ENCODE data around the gene ADAMTS12. TPM values are rescaled to one million over a fixed set of nuclear protein-coding genes. Genes with fewer than 3 reads are reported as not detected.

The ADAMTS12 gene
- total and polyA plus RNA-seq, 2 experiments from 2014 or later = 9.1 to 17.1 TPM

DNA sequence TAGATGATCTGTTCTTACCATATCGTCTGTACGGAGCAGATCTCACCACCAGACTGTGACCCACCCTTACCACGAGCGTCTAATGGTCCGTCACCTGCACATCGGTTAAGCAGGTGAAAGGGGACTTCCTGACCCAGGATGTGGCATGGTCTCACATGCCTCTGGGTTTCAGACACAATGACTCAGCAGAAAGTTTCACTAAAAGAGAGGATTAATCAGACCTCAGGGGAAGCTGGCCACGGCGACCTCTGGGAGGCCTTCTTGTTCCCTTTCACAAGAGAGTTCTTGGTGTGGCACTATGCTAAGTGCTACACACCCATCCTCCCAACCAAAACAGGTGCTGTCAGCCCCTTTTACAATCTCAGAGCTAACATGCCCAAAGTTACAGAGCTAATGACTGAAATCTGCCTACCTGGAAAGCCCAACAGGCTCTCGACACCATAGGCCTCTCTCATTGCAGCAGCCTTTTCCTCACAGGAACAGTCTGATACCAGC, 41.6 kb downstream of the ADAMTS12 start (continued):
- TF ChIP-seq, protein P1, sequence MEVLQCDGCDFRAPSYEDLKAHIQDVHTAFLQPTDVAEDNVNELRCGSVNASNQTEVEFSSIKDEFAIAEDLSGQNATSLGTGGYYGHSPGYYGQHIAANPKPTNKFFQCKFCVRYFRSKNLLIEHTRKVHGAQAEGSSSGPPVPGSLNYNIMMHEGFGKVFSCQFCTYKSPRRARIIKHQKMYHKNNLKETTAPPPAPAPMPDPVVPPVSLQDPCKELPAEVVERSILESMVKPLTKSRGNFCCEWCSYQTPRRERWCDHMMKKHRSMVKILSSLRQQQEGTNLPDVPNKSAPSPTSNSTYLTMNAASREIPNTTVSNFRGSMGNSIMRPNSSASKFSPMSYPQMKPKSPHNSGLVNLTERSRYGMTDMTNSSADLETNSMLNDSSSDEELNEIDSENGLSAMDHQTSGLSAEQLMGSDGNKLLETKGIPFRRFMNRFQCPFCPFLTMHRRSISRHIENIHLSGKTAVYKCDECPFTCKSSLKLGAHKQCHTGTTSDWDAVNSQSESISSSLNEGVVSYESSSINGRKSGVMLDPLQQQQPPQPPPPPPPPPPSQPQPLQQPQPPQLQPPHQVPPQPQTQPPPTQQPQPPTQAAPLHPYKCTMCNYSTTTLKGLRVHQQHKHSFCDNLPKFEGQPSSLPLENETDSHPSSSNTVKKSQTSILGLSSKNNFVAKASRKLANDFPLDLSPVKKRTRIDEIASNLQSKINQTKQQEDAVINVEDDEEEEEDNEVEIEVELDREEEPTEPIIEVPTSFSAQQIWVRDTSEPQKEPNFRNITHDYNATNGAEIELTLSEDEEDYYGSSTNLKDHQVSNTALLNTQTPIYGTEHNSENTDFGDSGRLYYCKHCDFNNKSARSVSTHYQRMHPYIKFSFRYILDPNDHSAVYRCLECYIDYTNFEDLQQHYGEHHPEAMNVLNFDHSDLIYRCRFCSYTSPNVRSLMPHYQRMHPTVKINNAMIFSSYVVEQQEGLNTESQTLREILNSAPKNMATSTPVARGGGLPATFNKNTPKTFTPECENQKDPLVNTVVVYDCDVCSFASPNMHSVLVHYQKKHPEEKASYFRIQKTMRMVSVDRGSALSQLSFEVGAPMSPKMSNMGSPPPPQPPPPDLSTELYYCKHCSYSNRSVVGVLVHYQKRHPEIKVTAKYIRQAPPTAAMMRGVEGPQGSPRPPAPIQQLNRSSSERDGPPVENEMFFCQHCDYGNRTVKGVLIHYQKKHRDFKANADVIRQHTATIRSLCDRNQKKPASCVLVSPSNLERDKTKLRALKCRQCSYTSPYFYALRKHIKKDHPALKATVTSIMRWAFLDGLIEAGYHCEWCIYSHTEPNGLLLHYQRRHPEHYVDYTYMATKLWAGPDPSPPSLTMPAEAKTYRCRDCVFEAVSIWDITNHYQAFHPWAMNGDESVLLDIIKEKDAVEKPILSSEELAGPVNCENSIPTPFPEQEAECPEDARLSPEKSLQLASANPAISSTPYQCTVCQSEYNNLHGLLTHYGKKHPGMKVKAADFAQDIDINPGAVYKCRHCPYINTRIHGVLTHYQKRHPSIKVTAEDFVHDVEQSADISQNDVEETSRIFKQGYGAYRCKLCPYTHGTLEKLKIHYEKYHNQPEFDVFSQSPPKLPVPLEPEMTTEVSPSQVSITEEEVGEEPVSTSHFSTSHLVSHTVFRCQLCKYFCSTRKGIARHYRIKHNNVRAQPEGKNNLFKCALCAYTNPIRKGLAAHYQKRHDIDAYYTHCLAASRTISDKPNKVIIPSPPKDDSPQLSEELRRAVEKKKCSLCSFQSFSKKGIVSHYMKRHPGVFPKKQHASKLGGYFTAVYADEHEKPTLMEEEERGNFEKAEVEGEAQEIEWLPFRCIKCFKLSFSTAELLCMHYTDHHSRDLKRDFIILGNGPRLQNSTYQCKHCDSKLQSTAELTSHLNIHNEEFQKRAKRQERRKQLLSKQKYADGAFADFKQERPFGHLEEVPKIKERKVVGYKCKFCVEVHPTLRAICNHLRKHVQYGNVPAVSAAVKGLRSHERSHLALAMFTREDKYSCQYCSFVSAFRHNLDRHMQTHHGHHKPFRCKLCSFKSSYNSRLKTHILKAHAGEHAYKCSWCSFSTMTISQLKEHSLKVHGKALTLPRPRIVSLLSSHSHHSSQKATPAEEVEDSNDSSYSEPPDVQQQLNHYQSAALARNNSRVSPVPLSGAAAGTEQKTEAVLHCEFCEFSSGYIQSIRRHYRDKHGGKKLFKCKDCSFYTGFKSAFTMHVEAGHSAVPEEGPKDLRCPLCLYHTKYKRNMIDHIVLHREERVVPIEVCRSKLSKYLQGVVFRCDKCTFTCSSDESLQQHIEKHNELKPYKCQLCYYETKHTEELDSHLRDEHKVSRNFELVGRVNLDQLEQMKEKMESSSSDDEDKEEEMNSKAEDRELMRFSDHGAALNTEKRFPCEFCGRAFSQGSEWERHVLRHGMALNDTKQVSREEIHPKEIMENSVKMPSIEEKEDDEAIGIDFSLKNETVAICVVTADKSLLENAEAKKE (CRISPR knock-in tag; IDR thresholded peaks at IDR 0.05) = no peak
- TF ChIP-seq JUNB (IDR thresholded peaks at IDR 0.05; ENCODE audit: unreplicated experiment) = no peak

DNA sequence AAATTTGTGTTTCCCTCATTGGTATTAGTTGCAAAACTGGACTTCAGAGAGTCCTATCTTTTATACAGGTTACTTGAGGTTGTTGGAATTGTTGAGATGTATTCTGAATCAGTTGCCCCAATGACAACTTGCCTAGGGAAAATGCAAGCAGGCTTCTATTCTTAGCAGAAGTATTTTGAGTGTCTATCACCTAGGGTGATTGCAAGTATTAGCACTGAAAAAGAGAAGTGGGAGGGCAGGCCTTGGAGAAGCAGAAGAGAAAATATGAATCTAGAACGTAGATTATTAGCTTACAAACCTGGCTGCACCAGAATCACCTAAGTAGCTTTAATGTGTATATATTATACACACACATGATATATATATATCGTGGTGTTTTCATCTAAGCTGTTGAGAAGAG, 43.2 kb downstream of the ADAMTS12 start:
- H2AFZ ChIP-seq = no peak overlapping the region
- ATAC-seq (no peak), DNase-seq (ENCODE audit: low spot score) (no peak)
- no peak overlapping the region for H3K27ac ChIP-seq (ENCODE audit: low read depth)
- peaks cover 23% of the 10 kb centered on the region for H3K4me1 Mint-ChIP-seq
- H3K36me3 Mint-ChIP-seq (ENCODE audit: low read depth) = peaks cover 29% of the 10 kb centered on the region
- H3K79me2 ChIP-seq (replicated peaks; ENCODE audit: insufficient read depth) = peaks cover 31% of the 10 kb centered on the region
- no peaks in the 10 kb centered on the region for H3F3A ChIP-seq (replicated peaks; ENCODE audit: low read depth)
- H3K36me3 ChIP-seq (ENCODE audit: insufficient read depth) = peaks cover 8% of the 10 kb centered on the region; the same call in 1 of the 2 replicates
- H3K27me3 Mint-ChIP-seq (ENCODE audit: insufficient read depth, low read depth, poor library complexity) = peaks cover 2% of the 10 kb centered on the region
- H3K9me3 Mint-ChIP-seq = peaks cover 14% of the 10 kb centered on the region
- no peaks in the 10 kb centered on the region for H3K27me3 ChIP-seq (ENCODE audit: insufficient read depth)
- H3K27ac Mint-ChIP-seq = no peak overlapping the region
- peaks cover 7% of the 10 kb centered on the region for H3K4me1 ChIP-seq (ENCODE audit: insufficient read depth)
- H3K9me2 ChIP-seq (ENCODE audit: insufficient read depth) = no peaks in the 10 kb centered on the region
- H3K4me3 Mint-ChIP-seq = no peak overlapping the region
- no peaks in the 10 kb centered on the region for H4K20me1 ChIP-seq (replicated peaks; ENCODE audit: insufficient read depth)
- H3K4me3 ChIP-seq = no peak overlapping the region
- no peak overlapping the region for H3K4me2 ChIP-seq
- TF ChIP-seq, protein P2, sequence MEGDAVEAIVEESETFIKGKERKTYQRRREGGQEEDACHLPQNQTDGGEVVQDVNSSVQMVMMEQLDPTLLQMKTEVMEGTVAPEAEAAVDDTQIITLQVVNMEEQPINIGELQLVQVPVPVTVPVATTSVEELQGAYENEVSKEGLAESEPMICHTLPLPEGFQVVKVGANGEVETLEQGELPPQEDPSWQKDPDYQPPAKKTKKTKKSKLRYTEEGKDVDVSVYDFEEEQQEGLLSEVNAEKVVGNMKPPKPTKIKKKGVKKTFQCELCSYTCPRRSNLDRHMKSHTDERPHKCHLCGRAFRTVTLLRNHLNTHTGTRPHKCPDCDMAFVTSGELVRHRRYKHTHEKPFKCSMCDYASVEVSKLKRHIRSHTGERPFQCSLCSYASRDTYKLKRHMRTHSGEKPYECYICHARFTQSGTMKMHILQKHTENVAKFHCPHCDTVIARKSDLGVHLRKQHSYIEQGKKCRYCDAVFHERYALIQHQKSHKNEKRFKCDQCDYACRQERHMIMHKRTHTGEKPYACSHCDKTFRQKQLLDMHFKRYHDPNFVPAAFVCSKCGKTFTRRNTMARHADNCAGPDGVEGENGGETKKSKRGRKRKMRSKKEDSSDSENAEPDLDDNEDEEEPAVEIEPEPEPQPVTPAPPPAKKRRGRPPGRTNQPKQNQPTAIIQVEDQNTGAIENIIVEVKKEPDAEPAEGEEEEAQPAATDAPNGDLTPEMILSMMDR (conservative IDR thresholded peaks at IDR 0.05; ENCODE audit: low read depth in 2 of 2) = no peak
- TF ChIP-seq, protein P1 (CRISPR knock-in tag; IDR thresholded peaks at IDR 0.05) = no peak
- no peak for TF ChIP-seq ZNF114 (CRISPR knock-in tag; IDR thresholded peaks at IDR 0.05)
- TF ChIP-seq POLR2AphosphoS5 (IDR thresholded peaks at IDR 0.05; ENCODE audit: low read depth) = no peak
- no peak for TF ChIP-seq CREB1 (CRISPR knock-in tag; IDR thresholded peaks at IDR 0.05; ENCODE audit: low read depth)
- TF ChIP-seq ZNF331 (CRISPR knock-in tag; IDR thresholded peaks at IDR 0.05; ENCODE audit: low read depth) = no peak

All from GM23338 (cell line).